OCI-LY3 (cell line): ENCODE data around the gene CSN2.

Source experiments
- EZH2phosphoT487 ChIP-seq: fragments of 200-600 bp; shearing (Covaris generic); IDR thresholded peaks from 2 replicates; pipeline ENCODE4 v1.6.1; 2018; ENCODE audit warnings: antibody characterized with exemption, mixed run types, low read depth
- TF ChIP-seq, protein P1 (sequence below): fragments of 200-600, 300-600 bp; sonication (generic); IDR thresholded peaks from 2 replicates; pipeline ENCODE4 v1.5.1; 2014; ENCODE audit warnings: antibody characterized with exemption, low read length, low read depth

DNA sequence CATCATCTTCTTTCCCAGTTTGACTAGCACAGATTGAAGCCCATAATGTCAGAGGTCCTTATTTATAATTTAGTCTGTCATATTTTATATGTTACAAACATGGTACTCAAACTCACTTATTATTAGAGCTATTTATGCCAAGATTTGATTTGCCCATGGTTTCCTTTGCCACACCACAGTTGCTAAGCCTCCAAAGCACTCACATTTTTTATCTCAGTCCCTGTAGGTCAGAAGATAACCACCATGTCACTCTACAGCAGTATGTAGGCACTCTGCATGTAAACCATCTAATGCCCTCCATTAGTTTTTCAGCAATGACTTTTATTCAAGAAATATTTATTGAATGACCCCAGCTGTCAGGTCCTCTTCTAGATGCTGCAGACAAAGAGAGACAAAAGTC lies 37.0 kb upstream of the CSN2 start:
- TF ChIP-seq, protein P1, sequence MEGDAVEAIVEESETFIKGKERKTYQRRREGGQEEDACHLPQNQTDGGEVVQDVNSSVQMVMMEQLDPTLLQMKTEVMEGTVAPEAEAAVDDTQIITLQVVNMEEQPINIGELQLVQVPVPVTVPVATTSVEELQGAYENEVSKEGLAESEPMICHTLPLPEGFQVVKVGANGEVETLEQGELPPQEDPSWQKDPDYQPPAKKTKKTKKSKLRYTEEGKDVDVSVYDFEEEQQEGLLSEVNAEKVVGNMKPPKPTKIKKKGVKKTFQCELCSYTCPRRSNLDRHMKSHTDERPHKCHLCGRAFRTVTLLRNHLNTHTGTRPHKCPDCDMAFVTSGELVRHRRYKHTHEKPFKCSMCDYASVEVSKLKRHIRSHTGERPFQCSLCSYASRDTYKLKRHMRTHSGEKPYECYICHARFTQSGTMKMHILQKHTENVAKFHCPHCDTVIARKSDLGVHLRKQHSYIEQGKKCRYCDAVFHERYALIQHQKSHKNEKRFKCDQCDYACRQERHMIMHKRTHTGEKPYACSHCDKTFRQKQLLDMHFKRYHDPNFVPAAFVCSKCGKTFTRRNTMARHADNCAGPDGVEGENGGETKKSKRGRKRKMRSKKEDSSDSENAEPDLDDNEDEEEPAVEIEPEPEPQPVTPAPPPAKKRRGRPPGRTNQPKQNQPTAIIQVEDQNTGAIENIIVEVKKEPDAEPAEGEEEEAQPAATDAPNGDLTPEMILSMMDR, result no peak
- no peak for TF ChIP-seq EZH2phosphoT487
